Ascending aorta (tissue), 2 donors: Measurements from ENCODE around the gene NDUFB6. TPM values are rescaled to one million over a fixed set of nuclear protein-coding genes. Genes with fewer than 3 reads are reported as not detected.

Source experiments
- DNase-seq, 2 donors: peaks; one replicate each; pipeline ENCODE4 v3.0.0-alpha.2; 2019; ENCODE audit warnings: low spot score in 2 of 2
- H3K27ac ChIP-seq, 2 donors: fragments of 200-600 bp; sonication (generic); one replicate each; pipeline ENCODE4 v1.5.1; 2016 to 2017; ENCODE audit warnings: mild to moderate bottlenecking in 1 of 2
- H3K27me3 ChIP-seq: fragments of 200-600 bp; sonication (generic); one replicate; pipeline ENCODE4 v1.5.1; 2017
- H3K36me3 ChIP-seq, 2 donors: fragments of 200-600 bp; sonication (generic); one replicate each; pipeline ENCODE4 v1.5.1; 2016
- H3K4me1 ChIP-seq, 2 donors: fragments of 200-600 bp; sonication (generic); one replicate each; pipeline ENCODE4 v1.5.1; 2016 to 2017; ENCODE audit warnings: mild to moderate bottlenecking in 1 of 2
- H3K4me3 ChIP-seq, 2 donors: fragments of 200-600 bp; sonication (generic); one replicate each; pipeline ENCODE4 v1.5.1; 2016 to 2017; ENCODE audit warnings: mild to moderate bottlenecking in 1 of 2
- H3K9me3 ChIP-seq, 2 donors: fragments of 200-600 bp; sonication (generic); one replicate each; pipeline ENCODE4 v1.5.1; 2016
- intact Hi-C: fragments of 100-400 bp; cut with DNase I; formaldehyde crosslinking; loops from one replicate; pipeline ENCODE4 v1.15.1; 2023
- total RNA-seq: library from RNA; depleted of rRNA; stranded (reverse); fragments of >200 nt; gene quantifications from one replicate; pipeline ENCODE4 v1.1.0, GENCODE V29; 2016
- TF ChIP-seq, protein P1 (sequence below), 3 experiments: fragments of 200-600 bp in 2 of 3; fragments of 450-650 bp in 1 of 3; sonication (generic) in 2 of 3; IDR thresholded peaks; one replicate each; pipeline ENCODE4 v1.5.1; 2016 to 2019; ENCODE audit warnings: antibody characterized with exemption in 3 of 3, mild to moderate bottlenecking in 1 of 3, moderate library complexity in 1 of 3

NDUFB6 gene
- total RNA-seq, 1 donor from 2014 or later = 22.2 TPM

DNA sequence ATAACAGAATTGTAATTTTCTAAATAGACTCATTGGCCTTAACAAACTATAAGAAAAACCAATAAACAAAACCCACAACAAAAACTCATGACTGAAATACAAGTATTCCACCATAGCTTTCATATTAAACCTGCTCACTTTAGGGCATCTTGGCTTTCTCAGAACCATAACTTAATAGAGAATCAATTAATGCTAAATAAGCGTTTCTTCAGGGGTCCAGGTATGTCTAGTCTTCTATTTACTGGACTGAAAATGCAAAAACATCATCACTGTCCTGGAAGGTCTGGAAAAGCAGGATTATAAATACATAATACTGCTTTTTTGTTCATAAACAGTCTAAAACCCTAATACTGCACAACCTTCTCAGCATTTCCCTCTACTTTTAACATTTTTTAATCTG lies 27.1 kb downstream of the NDUFB6 start:
- Histone ChIP-seq H3K4me3 (no peak overlapping the region), H3K36me3 (peaks cover 9 to 19% of the 10 kb centered on the region in 2 donors), H3K4me1 (peaks cover 0 to 11% of the 10 kb centered on the region in 2 donors), H3K27ac (no peak overlapping the region), H3K9me3 (no peaks in the 10 kb centered on the region), H3K27me3 (no peaks in the 10 kb centered on the region)
- intact Hi-C loops = no loop called here
- no peak for DNase-seq
- TF ChIP-seq, protein P1, sequence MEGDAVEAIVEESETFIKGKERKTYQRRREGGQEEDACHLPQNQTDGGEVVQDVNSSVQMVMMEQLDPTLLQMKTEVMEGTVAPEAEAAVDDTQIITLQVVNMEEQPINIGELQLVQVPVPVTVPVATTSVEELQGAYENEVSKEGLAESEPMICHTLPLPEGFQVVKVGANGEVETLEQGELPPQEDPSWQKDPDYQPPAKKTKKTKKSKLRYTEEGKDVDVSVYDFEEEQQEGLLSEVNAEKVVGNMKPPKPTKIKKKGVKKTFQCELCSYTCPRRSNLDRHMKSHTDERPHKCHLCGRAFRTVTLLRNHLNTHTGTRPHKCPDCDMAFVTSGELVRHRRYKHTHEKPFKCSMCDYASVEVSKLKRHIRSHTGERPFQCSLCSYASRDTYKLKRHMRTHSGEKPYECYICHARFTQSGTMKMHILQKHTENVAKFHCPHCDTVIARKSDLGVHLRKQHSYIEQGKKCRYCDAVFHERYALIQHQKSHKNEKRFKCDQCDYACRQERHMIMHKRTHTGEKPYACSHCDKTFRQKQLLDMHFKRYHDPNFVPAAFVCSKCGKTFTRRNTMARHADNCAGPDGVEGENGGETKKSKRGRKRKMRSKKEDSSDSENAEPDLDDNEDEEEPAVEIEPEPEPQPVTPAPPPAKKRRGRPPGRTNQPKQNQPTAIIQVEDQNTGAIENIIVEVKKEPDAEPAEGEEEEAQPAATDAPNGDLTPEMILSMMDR (IDR thresholded peaks at IDR 0.05) = no peak

DNA sequence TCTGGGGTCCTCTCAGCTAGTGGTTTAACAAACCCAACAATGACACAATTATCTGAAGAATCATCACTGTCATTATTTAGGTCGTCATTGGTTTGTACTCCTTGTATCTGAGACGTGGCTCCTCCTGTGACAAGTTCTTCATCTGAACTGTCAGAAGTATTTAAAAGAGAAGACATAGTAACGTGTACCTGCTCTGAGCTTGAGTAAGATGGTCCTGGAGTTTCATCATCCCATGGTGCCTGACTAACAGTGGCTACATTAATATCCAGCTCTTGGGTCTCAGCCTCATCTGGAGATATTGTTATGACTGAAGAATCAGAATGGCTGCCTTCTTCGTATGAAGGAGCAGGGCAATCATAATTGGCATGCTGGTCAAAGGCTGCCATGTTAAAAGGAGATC lies 29.9 kb downstream of the NDUFB6 start:
- TF ChIP-seq, protein P1 (IDR thresholded peaks at IDR 0.05) = no peak
- Histone ChIP-seq H3K9me3 (no peaks in the 10 kb centered on the region), H3K27me3 (no peaks in the 10 kb centered on the region), H3K4me3 (no peak overlapping the region), H3K4me1 (no peaks in the 10 kb centered on the region), H3K27ac (no peak overlapping the region), H3K36me3 (peaks cover 9 to 33% of the 10 kb centered on the region in 2 donors)
- no peak for DNase-seq
- intact Hi-C loops = no loop called here

DNA sequence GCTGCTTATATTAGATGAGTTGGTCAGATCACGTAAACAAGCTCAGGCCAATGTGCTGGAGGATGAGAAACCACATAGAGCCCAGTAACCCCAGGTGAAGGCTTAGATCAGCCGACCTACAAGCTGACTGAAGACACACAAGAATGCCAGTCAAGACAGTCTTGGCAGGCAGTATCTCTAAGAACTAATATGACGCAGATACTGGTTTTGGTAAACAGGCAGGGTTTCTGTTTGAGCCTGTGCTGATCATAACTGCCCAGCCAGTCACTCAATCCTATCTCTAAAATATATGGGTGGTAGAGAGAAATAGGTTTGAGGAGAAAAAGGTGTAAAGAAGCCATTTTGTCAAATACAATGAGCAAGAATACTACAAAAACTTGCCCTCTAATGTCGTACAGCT lies 39.1 kb downstream of the NDUFB6 start:
- Histone ChIP-seq H3K4me3 (no peak overlapping the region), H3K9me3 (no peaks in the 10 kb centered on the region), H3K27me3 (no peaks in the 10 kb centered on the region), H3K4me1 (no peaks in the 10 kb centered on the region), H3K27ac (no peak overlapping the region), H3K36me3 (peaks cover 0 to 8% of the 10 kb centered on the region in 2 donors)
- intact Hi-C loops = no loop called here
- DNase-seq = no peak
- TF ChIP-seq, protein P1 (IDR thresholded peaks at IDR 0.05) = no peak

DNA sequence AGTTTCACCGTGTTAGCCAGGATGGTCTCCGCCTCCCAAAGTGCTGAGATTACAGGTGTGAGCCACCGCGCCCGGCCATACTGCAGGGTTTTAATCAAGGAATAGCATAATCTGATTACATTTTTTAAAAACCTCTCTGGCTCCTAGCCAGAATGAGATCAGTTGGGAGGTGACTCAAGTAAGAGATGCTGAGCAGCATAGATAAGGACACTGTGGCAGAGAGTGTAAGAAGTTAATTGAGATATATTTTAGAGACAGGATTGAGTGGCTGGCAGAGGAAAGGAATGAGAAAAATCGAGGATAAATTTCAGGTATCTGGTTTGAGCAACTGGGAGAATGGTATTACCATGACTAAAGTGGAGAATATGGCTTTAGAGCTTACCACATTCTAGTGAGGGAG lies 39.6 kb downstream of the NDUFB6 start:
- TF ChIP-seq, protein P1 (IDR thresholded peaks at IDR 0.05) = no peak
- DNase-seq = no peak
- H3K27me3 ChIP-seq = no peaks in the 10 kb centered on the region
- H3K4me1 ChIP-seq = no peaks in the 10 kb centered on the region
- H3K4me3 ChIP-seq = no peak overlapping the region
- no peaks in the 10 kb centered on the region for H3K9me3 ChIP-seq
- no peak overlapping the region for H3K27ac ChIP-seq
- H3K36me3 ChIP-seq = peaks cover 0 to 8% of the 10 kb centered on the region in 2 donors
- intact Hi-C loops = no loop called here

DNA sequence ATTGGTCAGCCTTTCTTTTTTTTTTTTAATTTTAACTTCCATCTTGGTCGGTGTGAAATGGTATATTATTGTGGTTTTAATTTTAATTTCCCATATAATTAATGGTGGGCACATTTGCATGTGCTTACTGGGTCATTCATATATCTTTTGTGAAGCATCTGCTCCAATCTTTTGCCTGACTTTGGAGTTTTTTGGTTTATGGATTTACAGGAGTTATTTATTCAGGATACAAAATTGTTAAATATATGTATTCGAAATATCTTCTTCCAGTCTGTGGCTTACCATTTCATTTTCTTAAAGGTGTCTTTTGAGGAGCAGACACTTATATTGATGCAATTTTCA lies 46.3 kb downstream of the NDUFB6 start:
- intact Hi-C loops = loop anchor here (1.0 to 10.0 kb wide), 4 partner anchors 26 to 142 kb away; partner anchors contain the start of genes ACO1, NDUFB6, SMIM27 and TOPORS
- TF ChIP-seq, protein P1 (IDR thresholded peaks at IDR 0.05) = no peak
- no peaks in the 10 kb centered on the region for H3K9me3 ChIP-seq
- H3K27ac ChIP-seq = peak overlapping the region; percentile 78 to 79
- peaks cover 7 to 17% of the 10 kb centered on the region in 2 donors for H3K4me1 ChIP-seq
- no peaks in the 10 kb centered on the region for H3K36me3 ChIP-seq
- H3K4me3 ChIP-seq = peak overlapping the region; percentile 71 to 78
- no peak for DNase-seq
- no peaks in the 10 kb centered on the region for H3K27me3 ChIP-seq
